ENCODE results near the gene ZBTB8OS.

Gene ZBTB8OS

GRCh38 chr1:32606565-32607371, 43.6 kb downstream of the ZBTB8OS start:
- no peak for TF ChIP-seq CTCF (IDR thresholded peaks at IDR 0.05; ENCODE audit: control insufficient read depth, extremely low read depth, insufficient read depth)
- no peak for DNase-seq (ENCODE audit: low read depth)

GRCh38 chr1:32605711-32606424, 44.5 kb downstream of the ZBTB8OS start:
- TF ChIP-seq CTCF (IDR thresholded peaks at IDR 0.05; ENCODE audit: control insufficient read depth, extremely low read depth, insufficient read depth): no peak
- no peak overlapping the region for H3K4me3 ChIP-seq (ENCODE audit: low read depth, low read length)
- DNase-seq (ENCODE audit: low read depth): no peak

More at GRCh38 chr1:32606565-32607371, 43.6 kb downstream of the ZBTB8OS start:
- H3K4me3 ChIP-seq (ENCODE audit: low read depth, low read length): no peak overlapping the region

- DNase-seq (ENCODE audit: low read depth): no peak
- no peak for TF ChIP-seq CTCF (IDR thresholded peaks at IDR 0.05; ENCODE audit: control insufficient read depth, extremely low read depth, insufficient read depth)
- no peak overlapping the region for H3K4me3 ChIP-seq (ENCODE audit: low read depth, low read length)
Observed at GRCh38 chr1:32600034-32600433, 50.3 kb downstream of the ZBTB8OS start.

GRCh38 chr1:32592943-32593342, 57.4 kb downstream of the ZBTB8OS start:
- DNase-seq (ENCODE audit: low read depth): no peak
- H3K4me3 ChIP-seq (ENCODE audit: low read depth, low read length): no peak overlapping the region
- no peak for TF ChIP-seq CTCF (IDR thresholded peaks at IDR 0.05; ENCODE audit: control insufficient read depth, extremely low read depth, insufficient read depth)

GRCh38 chr1:32580348-32581017, 69.9 kb downstream of the ZBTB8OS start:
- TF ChIP-seq CTCF (IDR thresholded peaks at IDR 0.05; ENCODE audit: control insufficient read depth, extremely low read depth, insufficient read depth): no peak
- no peak overlapping the region for H3K4me3 ChIP-seq (ENCODE audit: low read depth, low read length)

More at GRCh38 chr1:32580348-32581017, 69.9 kb downstream of the ZBTB8OS start:
- DNase-seq (ENCODE audit: low read depth): no peak
